Adrenal gland (tissue), 5 donors: ENCODE data around the gene PTCRA.

Experiments used
- POLR2A ChIP-seq, 2 donors: fragments of 450-650 bp; IDR thresholded peaks; one replicate each; pipeline ENCODE4 v1.6.1; 2017; ENCODE audit warnings: antibody characterized with exemption in 2 of 2, mild to moderate bottlenecking in 2 of 2, moderate library complexity in 1 of 2
- TF ChIP-seq, protein P1 (sequence below), 6 experiments: fragments of 450-650 bp in 4 of 6; fragments of 200-600 bp in 2 of 6; sonication (generic) in 1 of 6; IDR thresholded peaks; 1 replicate in 5 of 6; 2 replicates in 1 of 6; pipeline versions ENCODE4 v1.5.1 to v1.8.0; 2016 to 2021; ENCODE audit warnings: antibody characterized with exemption in 6 of 6, mild to moderate bottlenecking in 2 of 6, moderate library complexity in 1 of 6
- donor health status: DM: no; HTN: no; CAD: no.

GRCh38 chr6:42870145-42870936, 45.5 kb upstream of the PTCRA start:
- TF ChIP-seq, protein P1, sequence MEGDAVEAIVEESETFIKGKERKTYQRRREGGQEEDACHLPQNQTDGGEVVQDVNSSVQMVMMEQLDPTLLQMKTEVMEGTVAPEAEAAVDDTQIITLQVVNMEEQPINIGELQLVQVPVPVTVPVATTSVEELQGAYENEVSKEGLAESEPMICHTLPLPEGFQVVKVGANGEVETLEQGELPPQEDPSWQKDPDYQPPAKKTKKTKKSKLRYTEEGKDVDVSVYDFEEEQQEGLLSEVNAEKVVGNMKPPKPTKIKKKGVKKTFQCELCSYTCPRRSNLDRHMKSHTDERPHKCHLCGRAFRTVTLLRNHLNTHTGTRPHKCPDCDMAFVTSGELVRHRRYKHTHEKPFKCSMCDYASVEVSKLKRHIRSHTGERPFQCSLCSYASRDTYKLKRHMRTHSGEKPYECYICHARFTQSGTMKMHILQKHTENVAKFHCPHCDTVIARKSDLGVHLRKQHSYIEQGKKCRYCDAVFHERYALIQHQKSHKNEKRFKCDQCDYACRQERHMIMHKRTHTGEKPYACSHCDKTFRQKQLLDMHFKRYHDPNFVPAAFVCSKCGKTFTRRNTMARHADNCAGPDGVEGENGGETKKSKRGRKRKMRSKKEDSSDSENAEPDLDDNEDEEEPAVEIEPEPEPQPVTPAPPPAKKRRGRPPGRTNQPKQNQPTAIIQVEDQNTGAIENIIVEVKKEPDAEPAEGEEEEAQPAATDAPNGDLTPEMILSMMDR (IDR thresholded peaks at IDR 0.05), result no peak
- TF ChIP-seq POLR2A (IDR thresholded peaks at IDR 0.05), result no peak
